Neural cell (in vitro differentiated cells): ENCODE measurements around the gene CDH16. TPM values are rescaled to one million over a fixed set of nuclear protein-coding genes. Genes with fewer than 3 reads are reported as not detected.
"Not testable (repeated sequence)": the region's sequence is repeated elsewhere in the genome, so short reads cannot be mapped to it uniquely, and the experiment has no call there.

Experiments
- H2AFZ ChIP-seq: fragments of 200-600, 300-800 bp; sonication (generic), shearing (Covaris generic); 2 replicates; pipeline ENCODE4 v1.6.0; 2014; ENCODE audit warnings: low read depth, mild to moderate bottlenecking, antibody characterized with exemption, low read length, moderate library complexity
- H3F3A ChIP-seq: fragments of 200-600 bp; shearing (Covaris generic); 2 replicates; pipeline ENCODE4 v1.6.1; 2016; ENCODE audit warnings: mild to moderate bottlenecking, moderate library complexity, mixed read lengths, antibody characterized with exemption, low read length; ENCODE audit not compliant: insufficient read depth, poor library complexity, severe bottlenecking
- H3K27ac ChIP-seq: fragments of 200-600, 300-800 bp; sonication (generic), shearing (Covaris generic); 2 replicates; pipeline ENCODE4 v1.5.1; 2014; ENCODE audit warnings: mild to moderate bottlenecking, low read length, moderate library complexity
- H3K27me3 ChIP-seq: fragments of 300-800, 200-600 bp; sonication (generic), shearing (Covaris generic); 2 replicates; pipeline ENCODE4 v1.6.0; 2014; ENCODE audit warnings: mild to moderate bottlenecking, low read depth, low read length, moderate library complexity; ENCODE audit not compliant: insufficient read depth
- H3K36me3 ChIP-seq: fragments of 300-800, 200-600 bp; sonication (generic), shearing (Covaris generic); 2 replicates; pipeline ENCODE4 v1.5.1; 2014; ENCODE audit warnings: mild to moderate bottlenecking, antibody characterized with exemption, low read length, moderate library complexity; ENCODE audit not compliant: insufficient read depth
- H3K4me2 ChIP-seq: fragments of 300-800, 200-600 bp; sonication (generic), shearing (Covaris generic); 2 replicates; pipeline ENCODE4 v1.6.0; 2014; ENCODE audit warnings: mild to moderate bottlenecking, low read length
- H3K4me3 ChIP-seq: fragments of 300-800, 200-600 bp; sonication (generic), shearing (Covaris generic); 2 replicates; pipeline ENCODE4 v1.5.1; 2014; ENCODE audit warnings: mild to moderate bottlenecking, low read length, moderate library complexity
- H3K79me2 ChIP-seq: fragments of 200-600 bp; shearing (Covaris generic); replicated peaks from 2 replicates; pipeline ENCODE4 v1.6.0; 2014; ENCODE audit warnings: mild to moderate bottlenecking, low read length, moderate library complexity; ENCODE audit not compliant: insufficient read depth
- H3K9ac ChIP-seq: fragments of 300-800, 200-600 bp; sonication (generic), shearing (Covaris generic); 2 replicates; pipeline ENCODE4 v1.6.1; 2016; ENCODE audit warnings: mild to moderate bottlenecking, low read length, mixed read lengths
- H3K9me2 ChIP-seq: fragments of 200-600 bp; shearing (Covaris generic); 2 replicates; pipeline ENCODE4 v1.6.1; 2016; ENCODE audit warnings: mild to moderate bottlenecking, low read length, mixed read lengths; ENCODE audit not compliant: insufficient read depth
- H3K9me3 ChIP-seq: fragments of 200-600, 300-800 bp; sonication (generic), shearing (Covaris generic); 2 replicates; pipeline ENCODE4 v1.6.1; 2016; ENCODE audit warnings: mild to moderate bottlenecking, mixed run types, low read length, moderate library complexity, mixed read lengths
- H4K20me1 ChIP-seq: fragments of 200-600 bp; shearing (Covaris generic); 2 replicates; pipeline ENCODE4 v1.6.1; 2016; ENCODE audit warnings: mild to moderate bottlenecking, mixed run types; ENCODE audit not compliant: insufficient read depth
- EP300 ChIP-seq: fragments of 450-650 bp; conservative IDR thresholded peaks from 2 replicates; pipeline ENCODE4 v1.6.1; 2014; ENCODE audit warnings: antibody characterized with exemption, mild to moderate bottlenecking, moderate library complexity; ENCODE audit not compliant: poor library complexity, severe bottlenecking
- EZH2 ChIP-seq: fragments of 200-600, 300-800 bp; shearing (Covaris generic), sonication (generic); IDR thresholded peaks from 2 replicates; pipeline ENCODE4 v1.6.1; 2014; ENCODE audit warnings: antibody characterized with exemption, low read length, borderline replicate concordance, mild to moderate bottlenecking; ENCODE audit not compliant: insufficient read depth, poor library complexity, severe bottlenecking
- MXI1 ChIP-seq: fragments of 450-650 bp; conservative IDR thresholded peaks from 2 replicates; pipeline ENCODE4 v1.6.1; 2014; ENCODE audit warnings: antibody characterized with exemption, mild to moderate bottlenecking; ENCODE audit not compliant: poor library complexity, severe bottlenecking
- POLR2AphosphoS5 ChIP-seq: IDR thresholded peaks from 2 replicates; pipeline ENCODE4 v1.6.1; 2012
- RAD21 ChIP-seq: fragments of 450-650 bp; conservative IDR thresholded peaks from 2 replicates; pipeline ENCODE4 v1.6.1; 2014; ENCODE audit warnings: antibody characterized with exemption, mild to moderate bottlenecking, moderate library complexity
- SMC3 ChIP-seq: fragments of 450-650 bp; conservative IDR thresholded peaks from 2 replicates; pipeline ENCODE4 v1.6.1; 2014; ENCODE audit warnings: antibody characterized with exemption, mild to moderate bottlenecking, moderate library complexity; ENCODE audit not compliant: poor library complexity
- TAF1 ChIP-seq: IDR thresholded peaks from 2 replicates; pipeline ENCODE4 v1.6.1; 2012; ENCODE audit warnings: low read depth
- polyA plus RNA-seq: library from polyadenylated mRNA; depleted of rRNA; stranded (reverse); fragments of >200 nt; gene quantifications from 2 replicates; pipeline ENCODE4 v1.2.3, GENCODE V29; 2014
- TF ChIP-seq, protein P1 (sequence below): fragments of 450-650 bp; IDR thresholded peaks from 2 replicates; pipeline ENCODE4 v1.5.1; 2014; ENCODE audit warnings: antibody characterized with exemption, mild to moderate bottlenecking, moderate library complexity; ENCODE audit not compliant: poor library complexity, severe bottlenecking
- TF ChIP-seq, protein P2 (sequence below): IDR thresholded peaks from 2 replicates; pipeline ENCODE4 v1.6.1; 2012; ENCODE audit warnings: borderline replicate concordance

CDH16 gene
- polyA plus RNA-seq, 1 donor from 2014 or later = not detected

DNA sequence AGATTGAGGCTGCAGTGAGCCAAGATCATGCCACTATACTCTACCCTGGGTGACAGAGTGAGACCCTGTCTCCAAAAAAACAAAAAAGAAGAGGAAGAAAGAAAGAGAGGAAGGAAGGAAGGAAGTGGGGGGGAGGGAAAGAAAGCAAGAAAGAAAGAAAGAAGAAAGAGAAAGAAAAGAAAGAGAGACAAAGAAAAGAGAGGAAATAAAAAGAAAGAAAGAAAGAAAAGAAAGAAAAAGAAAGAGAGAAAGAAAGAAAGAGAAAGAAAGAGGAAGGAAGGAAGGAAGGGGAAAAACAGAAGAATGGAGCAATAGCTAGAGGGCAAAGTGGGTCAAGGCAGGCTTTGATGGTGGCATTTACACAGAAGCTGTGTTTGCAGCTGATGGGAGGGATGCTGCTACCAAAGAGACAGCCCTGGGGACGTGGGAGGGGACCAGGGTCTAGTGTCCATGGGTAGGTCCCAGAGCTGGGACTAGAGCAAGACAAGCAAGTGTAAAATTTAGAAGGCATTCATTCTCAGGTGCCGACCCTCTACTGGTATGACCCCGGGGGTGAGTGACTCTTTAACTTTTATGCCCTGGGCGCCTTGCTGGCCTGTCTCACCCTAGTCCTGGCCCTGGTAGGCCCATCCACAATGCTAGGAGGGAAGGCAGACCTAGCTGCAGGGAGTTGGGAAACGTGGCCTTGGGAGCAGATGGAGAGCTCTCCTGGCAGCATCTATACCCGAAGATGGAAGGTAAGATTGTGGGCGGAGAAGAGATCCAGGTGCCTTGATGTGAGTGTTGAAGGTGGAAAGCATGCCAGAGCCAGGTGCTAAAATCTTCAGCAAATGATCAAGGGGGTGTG lies 40.4 kb upstream of the CDH16 start:
- no peak overlapping the region for H3K9ac ChIP-seq
- no peaks in the 10 kb centered on the region for H3F3A ChIP-seq
- H4K20me1 ChIP-seq = no peaks in the 10 kb centered on the region
- no peak overlapping the region for H3K27ac ChIP-seq
- no peak overlapping the region for H3K4me2 ChIP-seq
- H3K36me3 ChIP-seq = no peaks in the 10 kb centered on the region
- H3K9me3 ChIP-seq = no peaks in the 10 kb centered on the region
- no peak overlapping the region for H2AFZ ChIP-seq
- no peaks in the 10 kb centered on the region for H3K79me2 ChIP-seq
- no peaks in the 10 kb centered on the region for H3K27me3 ChIP-seq
- TF ChIP-seq SMC3 (no peak), MXI1 (no peak), EZH2 (no peak), RAD21 (no peak), POLR2AphosphoS5 (no peak), TAF1 (no peak), EP300 (no peak)
- TF ChIP-seq, protein P1, sequence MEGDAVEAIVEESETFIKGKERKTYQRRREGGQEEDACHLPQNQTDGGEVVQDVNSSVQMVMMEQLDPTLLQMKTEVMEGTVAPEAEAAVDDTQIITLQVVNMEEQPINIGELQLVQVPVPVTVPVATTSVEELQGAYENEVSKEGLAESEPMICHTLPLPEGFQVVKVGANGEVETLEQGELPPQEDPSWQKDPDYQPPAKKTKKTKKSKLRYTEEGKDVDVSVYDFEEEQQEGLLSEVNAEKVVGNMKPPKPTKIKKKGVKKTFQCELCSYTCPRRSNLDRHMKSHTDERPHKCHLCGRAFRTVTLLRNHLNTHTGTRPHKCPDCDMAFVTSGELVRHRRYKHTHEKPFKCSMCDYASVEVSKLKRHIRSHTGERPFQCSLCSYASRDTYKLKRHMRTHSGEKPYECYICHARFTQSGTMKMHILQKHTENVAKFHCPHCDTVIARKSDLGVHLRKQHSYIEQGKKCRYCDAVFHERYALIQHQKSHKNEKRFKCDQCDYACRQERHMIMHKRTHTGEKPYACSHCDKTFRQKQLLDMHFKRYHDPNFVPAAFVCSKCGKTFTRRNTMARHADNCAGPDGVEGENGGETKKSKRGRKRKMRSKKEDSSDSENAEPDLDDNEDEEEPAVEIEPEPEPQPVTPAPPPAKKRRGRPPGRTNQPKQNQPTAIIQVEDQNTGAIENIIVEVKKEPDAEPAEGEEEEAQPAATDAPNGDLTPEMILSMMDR = no peak
- TF ChIP-seq, protein P2, sequence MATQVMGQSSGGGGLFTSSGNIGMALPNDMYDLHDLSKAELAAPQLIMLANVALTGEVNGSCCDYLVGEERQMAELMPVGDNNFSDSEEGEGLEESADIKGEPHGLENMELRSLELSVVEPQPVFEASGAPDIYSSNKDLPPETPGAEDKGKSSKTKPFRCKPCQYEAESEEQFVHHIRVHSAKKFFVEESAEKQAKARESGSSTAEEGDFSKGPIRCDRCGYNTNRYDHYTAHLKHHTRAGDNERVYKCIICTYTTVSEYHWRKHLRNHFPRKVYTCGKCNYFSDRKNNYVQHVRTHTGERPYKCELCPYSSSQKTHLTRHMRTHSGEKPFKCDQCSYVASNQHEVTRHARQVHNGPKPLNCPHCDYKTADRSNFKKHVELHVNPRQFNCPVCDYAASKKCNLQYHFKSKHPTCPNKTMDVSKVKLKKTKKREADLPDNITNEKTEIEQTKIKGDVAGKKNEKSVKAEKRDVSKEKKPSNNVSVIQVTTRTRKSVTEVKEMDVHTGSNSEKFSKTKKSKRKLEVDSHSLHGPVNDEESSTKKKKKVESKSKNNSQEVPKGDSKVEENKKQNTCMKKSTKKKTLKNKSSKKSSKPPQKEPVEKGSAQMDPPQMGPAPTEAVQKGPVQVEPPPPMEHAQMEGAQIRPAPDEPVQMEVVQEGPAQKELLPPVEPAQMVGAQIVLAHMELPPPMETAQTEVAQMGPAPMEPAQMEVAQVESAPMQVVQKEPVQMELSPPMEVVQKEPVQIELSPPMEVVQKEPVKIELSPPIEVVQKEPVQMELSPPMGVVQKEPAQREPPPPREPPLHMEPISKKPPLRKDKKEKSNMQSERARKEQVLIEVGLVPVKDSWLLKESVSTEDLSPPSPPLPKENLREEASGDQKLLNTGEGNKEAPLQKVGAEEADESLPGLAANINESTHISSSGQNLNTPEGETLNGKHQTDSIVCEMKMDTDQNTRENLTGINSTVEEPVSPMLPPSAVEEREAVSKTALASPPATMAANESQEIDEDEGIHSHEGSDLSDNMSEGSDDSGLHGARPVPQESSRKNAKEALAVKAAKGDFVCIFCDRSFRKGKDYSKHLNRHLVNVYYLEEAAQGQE = no peak
- no peaks in the 10 kb centered on the region for H3K9me2 ChIP-seq
- no peak overlapping the region for H3K4me3 ChIP-seq

DNA sequence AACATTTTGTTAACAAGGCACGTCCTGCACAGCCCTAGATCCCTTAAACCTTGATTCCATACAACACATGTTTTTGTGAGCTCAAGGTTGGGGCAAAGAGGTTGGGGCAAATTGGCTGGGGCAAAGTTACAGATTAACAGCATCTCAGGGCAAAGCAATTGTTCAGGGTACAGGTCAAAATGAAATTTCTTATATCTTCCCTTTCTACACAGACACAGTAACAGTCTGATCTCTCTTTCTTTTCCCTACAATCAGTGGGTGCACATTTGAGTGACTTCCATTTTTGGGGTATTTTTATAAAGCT lies 37.4 kb upstream of the CDH16 start:
- not testable (repeated sequence) for H3K9ac ChIP-seq, H3K79me2 ChIP-seq, H3K4me3 ChIP-seq, H3K27ac ChIP-seq, H3K9me3 ChIP-seq, H3F3A ChIP-seq, H3K4me2 ChIP-seq, H3K9me2 ChIP-seq, H2AFZ ChIP-seq, H3K36me3 ChIP-seq, H3K27me3 ChIP-seq, H4K20me1 ChIP-seq

DNA sequence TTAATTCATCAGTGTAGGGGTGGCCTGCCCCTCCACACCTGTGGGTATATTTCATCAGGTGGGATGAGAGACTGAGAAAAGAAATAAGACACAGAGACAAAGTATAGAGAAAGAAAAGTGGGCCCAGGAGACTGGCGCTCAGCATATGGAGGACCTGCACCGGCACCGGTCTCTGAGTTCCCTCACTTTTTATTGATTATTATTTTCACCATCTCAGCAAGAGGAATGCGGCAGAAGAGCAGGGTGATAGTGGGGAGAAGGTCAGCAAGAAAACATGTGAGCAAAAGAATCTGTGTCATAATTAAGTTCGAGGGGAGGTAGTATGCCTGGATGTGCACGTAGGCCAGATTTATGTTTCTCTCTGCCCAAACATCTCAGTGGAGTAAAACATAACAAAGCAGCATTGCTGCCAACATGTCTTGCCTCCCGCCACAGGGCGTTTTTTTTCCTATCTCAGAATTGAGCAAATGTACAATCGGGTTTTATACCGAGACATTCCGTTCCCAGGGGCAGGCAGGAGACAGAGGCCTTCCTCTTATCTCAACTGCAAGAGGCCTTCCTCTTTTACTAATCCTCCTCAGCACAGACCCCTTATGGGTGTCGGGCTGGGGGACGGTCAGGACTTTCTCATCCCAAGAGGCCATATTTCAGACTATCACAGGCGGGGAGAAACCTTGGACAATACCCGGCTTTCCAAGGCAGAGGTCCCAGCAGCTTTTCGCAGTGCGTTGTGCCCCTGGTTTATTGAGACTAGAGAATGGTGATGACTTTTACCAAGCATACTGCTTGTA lies 36.9 kb upstream of the CDH16 start:
- H4K20me1 ChIP-seq, H3K4me3 ChIP-seq, H3K4me2 ChIP-seq, H3K9me2 ChIP-seq, H3K27ac ChIP-seq, H3K9ac ChIP-seq, H3F3A ChIP-seq, H3K27me3 ChIP-seq, H3K36me3 ChIP-seq, H3K79me2 ChIP-seq, H3K9me3 ChIP-seq, H2AFZ ChIP-seq: not testable (repeated sequence)
